ENCODE data around the gene BMPR1A. TPM values are rescaled to one million over a fixed set of nuclear protein-coding genes. Genes with fewer than 3 reads are reported as not detected.

BMPR1A gene
- polyA plus RNA-seq, 3 donors = 0.25 to 0.67 (median 0.61) TPM

GRCh38 chr10:86981716-86982115 lies 225.3 kb downstream of the BMPR1A start:
- no peak overlapping the region for H3K9ac ChIP-seq (ENCODE audit: insufficient read depth, low read length, poor library complexity, severe bottlenecking)

More at GRCh38 chr10:86981716-86982115, 225.3 kb downstream of the BMPR1A start:
- DNase-seq = no peak
- H3K4me3 Mint-ChIP-seq = no peak overlapping the region
- H3K4me1 Mint-ChIP-seq = no peaks in the 10 kb centered on the region
- peaks cover 7 to 9% (median 8%) of the 10 kb centered on the region in 3 donors for H3K27me3 Mint-ChIP-seq (ENCODE audit: low read depth in 3 of 3)
- H3K36me3 Mint-ChIP-seq = no peaks in the 10 kb centered on the region
- no peak overlapping the region for H2AFZ ChIP-seq (ENCODE audit: insufficient read depth, low read depth, low read length, poor library complexity, severe bottlenecking)
- no peaks in the 10 kb centered on the region for H4K20me1 ChIP-seq (ENCODE audit: insufficient read depth, low read length)
- peaks cover 0 to 4% (median 2%) of the 10 kb centered on the region in 7 donors for H3K9me3 Mint-ChIP-seq
- intact Hi-C loops (cut with micrococcal nuclease) = no loop called here
- no peaks in the 10 kb centered on the region for H3K36me3 ChIP-seq (replicated peaks in 1 of 2; ENCODE audit: control insufficient read depth in 1 of 2, insufficient read depth in 2 of 2, low read length in 2 of 2)
- H3K27ac ChIP-seq (ENCODE audit: low read depth in 1 of 2, low read length in 2 of 2) = no peak overlapping the region
- H3K4me2 ChIP-seq (replicated peaks; ENCODE audit: extremely low read depth, low read length, poor library complexity, severe bottlenecking) = no peak overlapping the region
- H3K4me1 ChIP-seq (ENCODE audit: control insufficient read depth in 1 of 2, insufficient read depth in 2 of 2, low read length in 2 of 2) = no peaks in the 10 kb centered on the region
- TF ChIP-seq CTCF (IDR thresholded peaks at IDR 0.05) = no peak
- no peak overlapping the region for H3K27ac Mint-ChIP-seq
- H3K27me3 ChIP-seq (ENCODE audit: control insufficient read depth in 2 of 2, insufficient read depth in 2 of 2, low read length in 2 of 2) = no peaks in the 10 kb centered on the region
- H3K9me3 ChIP-seq (replicated peaks in 1 of 2; ENCODE audit: control insufficient read depth in 1 of 2, insufficient read depth in 1 of 2, low read length in 2 of 2) = no peaks in the 10 kb centered on the region
- H3K79me2 ChIP-seq (ENCODE audit: insufficient read depth, low read length) = no peaks in the 10 kb centered on the region
- 57% methylated on average over 2 of the region's 5 CpGs for WGBS (ENCODE audit: insufficient coverage)
- no peak overlapping the region for H3K4me3 ChIP-seq (replicated peaks in 1 of 3; ENCODE audit: low read depth in 2 of 3, low read length in 3 of 3)

Small RNA genes within 50 kb of the gene (small RNA-seq; reads per million reads assigned to genes)
- gene RNU1-19P (ENCODE audit: insufficient read length, low read depth) = not detected

Other genes starting within 250 kb of the BMPR1A start
- 10 to 100 TPM; 17.8 to 26.5 (median 18.3) TPM for gene WAPL, start 234.8 kb upstream of the BMPR1A start, polyA plus RNA-seq
- gene OPN4, start 102.1 kb upstream of the BMPR1A start, polyA plus RNA-seq = not detected
- not detected for gene LDB3, start 88.1 kb upstream of the BMPR1A start, polyA plus RNA-seq
- gene MMRN2, start 201.0 kb downstream of the BMPR1A start, polyA plus RNA-seq = 1 to 10 TPM in 1 of 3 donors, under 1 TPM in 1, not detected in 1; 0.07 to 1.8 TPM
- 1 to 10 TPM in 1 of 3 donors, not detected in 2; 1.8 TPM for gene SNCG, start 202.0 kb downstream of the BMPR1A start, polyA plus RNA-seq
- gene ADIRF, start 211.9 kb downstream of the BMPR1A start, polyA plus RNA-seq = under 1 TPM in 1 of 3 donors, not detected in 2; 0.19 TPM

All from CD14-positive monocyte (primary cell).